Thymus (tissue), 11 donors: Measurements from ENCODE around the gene MTA2. TPM values are rescaled to one million over a fixed set of nuclear protein-coding genes. Genes with fewer than 3 reads are reported as not detected.
A peak's percentile ranks its signal among the peaks of the same experiment; 100 is the strongest.

Experiments used
- DNase-seq, 9 donors: peaks; one replicate each; pipeline ENCODE4 v3.0.0-alpha.2; 2013; ENCODE audit warnings: low spot score in 9 of 9, low read depth in 6 of 9, missing footprints in 1 of 9
- H3K27ac ChIP-seq, 2 donors: one replicate each; pipeline ENCODE4 v1.5.1; 2013; ENCODE audit warnings: control low read depth in 1 of 2, low read depth in 1 of 2, low read length in 1 of 2, mild to moderate bottlenecking in 1 of 2, moderate library complexity in 1 of 2
- H3K27me3 ChIP-seq, 2 donors: one replicate each; pipeline ENCODE4 v1.5.1; 2013; ENCODE audit warnings: low read length in 1 of 2; ENCODE audit not compliant: control insufficient read depth in 2 of 2, insufficient read depth in 1 of 2
- H3K36me3 ChIP-seq, 2 donors: one replicate each; pipeline ENCODE4 v1.5.1; 2013; ENCODE audit warnings: low read length in 1 of 2, mild to moderate bottlenecking in 1 of 2, moderate library complexity in 1 of 2; ENCODE audit not compliant: control insufficient read depth in 2 of 2, insufficient read depth in 2 of 2
- H3K4me1 ChIP-seq, 2 donors: one replicate each; pipeline ENCODE4 v1.5.1; 2013; ENCODE audit warnings: low read length in 2 of 2; ENCODE audit not compliant: control insufficient read depth in 2 of 2, insufficient read depth in 2 of 2
- H3K4me3 ChIP-seq, 2 donors: one replicate each; pipeline ENCODE4 v1.5.1; 2013; ENCODE audit warnings: low read length in 2 of 2, control low read depth in 1 of 2, mild to moderate bottlenecking in 1 of 2
- H3K9me3 ChIP-seq, 2 donors: one replicate each; pipeline ENCODE4 v1.5.1; 2013; ENCODE audit warnings: low read length in 1 of 2, mild to moderate bottlenecking in 1 of 2; ENCODE audit not compliant: control insufficient read depth in 2 of 2, insufficient read depth in 1 of 2
- WGBS: extraction: QIAGEN DNeasy Blood & Tissue Kit; methylation state at CpG from one replicate; pipeline ENCODE4 v1.1.7; 2013; 5-methylcytosine and 5-hydroxymethylcytosine counted together
- polyA plus RNA-seq: library from polyadenylated mRNA; stranded (reverse); fragments of 200-250 nt; gene quantifications from one replicate; pipeline ENCODE4 v1.2.3, GENCODE V29; 2013
- total RNA-seq: library from RNA; stranded (reverse); fragments of 120-200 nt; gene quantifications from one replicate; pipeline ENCODE4 v1.2.4, GENCODE V29; 2013
- donor health status: healthy.

Gene MTA2
- total and polyA plus RNA-seq, 2 donors, result 79.3 to 121 TPM

DNA sequence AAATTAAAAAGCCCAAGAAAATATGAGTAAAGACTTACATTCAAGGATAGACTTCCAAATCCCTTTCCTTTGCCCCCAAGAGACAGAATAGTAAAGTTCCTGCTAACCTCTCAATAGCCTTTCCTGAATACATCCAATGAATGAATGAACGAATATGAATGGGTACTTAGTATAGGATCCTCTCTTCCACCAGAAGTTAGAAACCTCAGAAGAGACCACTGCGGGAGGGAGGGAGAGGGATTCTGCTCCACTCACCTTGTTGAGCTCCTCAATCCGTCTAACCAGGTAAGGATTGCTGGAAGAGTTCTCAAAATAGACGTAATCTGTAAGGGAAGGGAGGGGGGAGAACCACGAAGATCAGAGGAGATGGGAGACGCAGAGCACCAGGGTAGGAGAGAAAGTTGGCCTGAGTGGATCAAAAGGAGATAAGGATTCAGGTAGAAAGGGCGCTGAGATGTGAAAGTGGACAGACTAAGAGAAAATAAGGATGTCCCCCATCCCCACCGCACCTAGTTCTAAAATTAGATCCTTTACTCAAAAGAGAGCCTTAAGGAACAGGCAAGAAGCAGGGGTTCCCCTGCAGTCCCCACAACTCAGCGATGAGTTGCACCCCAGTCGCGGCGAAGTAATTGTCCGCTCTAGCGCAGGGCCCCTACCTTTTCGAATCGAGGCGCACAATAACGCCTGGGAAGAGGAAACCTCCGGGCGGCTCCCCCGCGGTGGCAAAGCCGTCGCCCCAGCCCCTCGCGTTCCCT is 1.1 kb downstream of the MTA2 start:
- WGBS, result 1% methylated on average over 26 of the region's 26 CpGs
- Histone ChIP-seq H3K36me3 (peaks cover 33 to 50% of the 10 kb centered on the region in 2 donors), H3K4me3 (peak overlapping the region; percentile 90 to 100), H3K27ac (peak overlapping the region; percentile 87 to 95), H3K9me3 (no peaks in the 10 kb centered on the region), H3K27me3 (peaks cover 0 to 5% of the 10 kb centered on the region in 2 donors), H3K4me1 (peaks cover 15 to 48% of the 10 kb centered on the region in 2 donors)
- peak in 2 of 9 donors; percentile 16 to 52 for DNase-seq

DNA sequence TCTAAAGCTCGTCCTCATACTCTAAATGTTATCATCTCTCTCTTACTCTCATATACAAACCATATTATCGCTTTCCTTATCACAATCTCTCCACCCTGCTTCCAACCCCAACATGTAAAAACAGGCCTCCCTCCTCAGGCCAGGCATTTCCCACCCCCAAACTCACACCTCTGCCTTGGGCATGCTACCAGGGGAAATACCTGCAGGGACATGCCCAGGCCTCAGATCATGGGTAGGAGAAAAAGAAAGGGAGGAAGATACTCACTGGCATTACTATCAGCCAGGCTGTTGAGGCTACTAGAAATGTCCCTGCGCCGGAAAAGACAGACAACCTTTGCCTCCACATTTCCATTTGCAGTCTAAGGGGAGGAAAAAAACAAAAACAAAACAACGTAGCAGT is 1.8 kb downstream of the MTA2 start:
- WGBS, result 81% methylated on average over 5 of the region's 5 CpGs
- Histone ChIP-seq H3K27ac (peak overlapping the region; percentile 1 to 87), H3K4me1 (peaks cover 15 to 47% of the 10 kb centered on the region in 2 donors), H3K4me3 (peak overlapping the region; percentile 90 to 100), H3K27me3 (peaks cover 0 to 5% of the 10 kb centered on the region in 2 donors), H3K36me3 (peaks cover 36 to 50% of the 10 kb centered on the region in 2 donors), H3K9me3 (no peaks in the 10 kb centered on the region)
- DNase-seq, result peak in 1 of 9 donors; percentile 24

GRCh38 chr11:62599069-62599696 is 2.5 kb downstream of the MTA2 start:
- WGBS, result 38% methylated on average over 7 of the region's 7 CpGs
- H3K4me3 ChIP-seq, result peak overlapping the region; percentile 90 to 100

DNA sequence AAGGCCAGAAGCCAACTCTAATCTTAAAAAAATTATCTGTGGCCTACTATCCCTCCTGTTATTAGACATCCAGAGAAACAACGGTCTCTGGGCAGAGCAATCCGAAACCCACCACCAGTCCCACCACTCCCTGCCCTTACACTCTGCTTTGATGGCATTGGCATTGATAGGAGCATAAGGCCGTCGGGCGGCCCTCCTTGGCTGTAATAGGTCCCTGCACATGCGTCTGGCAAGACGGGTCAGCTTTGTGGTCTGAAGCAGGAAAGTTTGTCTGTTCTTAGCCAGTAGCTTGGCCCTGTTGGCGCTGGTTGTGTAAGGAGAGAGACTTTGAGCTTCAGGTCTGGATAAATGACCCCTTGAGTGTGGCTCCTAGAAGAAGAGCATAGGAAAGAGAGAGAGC is 6.5 kb downstream of the MTA2 start:
- H3K27ac ChIP-seq, result no peak overlapping the region
- H3K4me3 ChIP-seq, result no peak overlapping the region
- DNase-seq, result no peak
- H3K36me3 ChIP-seq, result peaks cover 51 to 70% of the 10 kb centered on the region in 2 donors
- peaks cover 22 to 53% of the 10 kb centered on the region in 2 donors for H3K4me1 ChIP-seq
- WGBS, result 99% methylated on average over 8 of the region's 8 CpGs
- no peaks in the 10 kb centered on the region for H3K27me3 ChIP-seq
- H3K9me3 ChIP-seq, result peaks cover 0 to 1% of the 10 kb centered on the region in 2 donors

More at GRCh38 chr11:62599069-62599696, 2.5 kb downstream of the MTA2 start:
- H3K27ac ChIP-seq, result peak overlapping the region; percentile 58 to 87
- H3K9me3 ChIP-seq, result no peaks in the 10 kb centered on the region
- H3K27me3 ChIP-seq, result peaks cover 0 to 5% of the 10 kb centered on the region in 2 donors
- H3K4me1 ChIP-seq, result peaks cover 15 to 43% of the 10 kb centered on the region in 2 donors
- peaks cover 43 to 57% of the 10 kb centered on the region in 2 donors for H3K36me3 ChIP-seq
- DNase-seq, result peak; percentile 91 to 99 (median 97)

DNA sequence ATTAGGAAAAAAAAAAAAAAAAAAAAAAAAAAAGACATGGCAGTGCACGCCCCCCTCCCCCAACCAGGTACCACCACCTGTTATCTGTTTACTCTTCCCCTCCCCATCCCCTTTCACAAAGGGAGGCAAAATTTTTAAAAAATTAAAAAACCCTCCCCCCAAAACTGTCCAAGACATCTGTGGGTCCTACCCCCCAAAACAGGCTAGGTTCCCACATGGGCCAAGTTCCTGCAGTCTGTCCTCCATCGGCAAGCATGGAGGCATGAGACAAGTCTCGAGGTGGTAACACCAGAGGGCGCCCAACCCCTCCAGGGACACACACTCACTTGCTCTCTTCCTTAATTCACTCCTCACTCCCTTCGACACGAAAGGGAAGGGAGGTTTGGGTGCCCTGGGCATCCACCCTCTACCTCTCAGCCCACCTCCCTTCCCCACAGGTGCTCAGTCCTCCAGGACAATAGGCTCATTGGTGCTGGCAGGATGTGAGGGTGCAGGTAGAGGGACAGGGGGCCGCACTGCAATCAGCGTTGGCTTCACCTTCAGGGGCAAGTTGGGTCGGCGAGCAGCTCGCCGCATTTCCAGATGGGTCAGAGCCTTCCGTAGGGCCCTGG is 8.1 kb downstream of the MTA2 start:
- Histone ChIP-seq H3K36me3 (peaks cover 51 to 63% of the 10 kb centered on the region in 2 donors), H3K27me3 (no peaks in the 10 kb centered on the region), H3K9me3 (peaks cover 0 to 1% of the 10 kb centered on the region in 2 donors), H3K4me1 (peaks cover 16 to 48% of the 10 kb centered on the region in 2 donors), H3K4me3 (no peak overlapping the region), H3K27ac (peak overlapping the region; percentile 15 to 50)
- WGBS, result 63% methylated on average over 13 of the region's 13 CpGs
- DNase-seq, result peak in 6 of 9 donors; percentile 55 to 88 (median 77)

DNA sequence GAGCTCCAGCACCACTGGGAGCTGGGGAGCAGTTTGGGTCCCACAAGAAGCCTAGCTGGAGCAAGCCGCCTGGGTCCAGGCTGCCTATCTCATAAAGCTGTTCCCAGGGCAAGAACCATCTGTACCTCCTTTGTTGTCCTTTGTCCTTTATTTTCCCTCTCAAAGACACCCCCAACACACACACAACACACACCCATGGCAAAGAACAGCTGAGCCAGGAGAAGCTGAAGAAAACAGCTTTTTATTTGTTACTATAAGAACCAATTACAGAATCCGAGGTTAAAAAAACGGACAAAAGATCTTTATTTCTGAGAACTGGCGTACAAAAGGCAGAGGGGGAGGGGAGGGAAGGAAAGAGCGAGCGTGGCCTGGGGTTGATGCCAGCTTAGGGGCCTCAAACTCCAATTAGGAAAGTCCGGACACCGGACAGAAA is 8.7 kb downstream of the MTA2 start:
- H3K27me3 ChIP-seq, result no peaks in the 10 kb centered on the region
- WGBS, result 87% methylated on average over 8 of the region's 8 CpGs
- no peak for DNase-seq
- peaks cover 15 to 43% of the 10 kb centered on the region in 2 donors for H3K4me1 ChIP-seq
- H3K27ac ChIP-seq, result peak overlapping the region; percentile 3 to 96
- H3K36me3 ChIP-seq, result peaks cover 50 to 63% of the 10 kb centered on the region in 2 donors
- H3K4me3 ChIP-seq, result no peak overlapping the region
- peaks cover 0 to 1% of the 10 kb centered on the region in 2 donors for H3K9me3 ChIP-seq

DNA sequence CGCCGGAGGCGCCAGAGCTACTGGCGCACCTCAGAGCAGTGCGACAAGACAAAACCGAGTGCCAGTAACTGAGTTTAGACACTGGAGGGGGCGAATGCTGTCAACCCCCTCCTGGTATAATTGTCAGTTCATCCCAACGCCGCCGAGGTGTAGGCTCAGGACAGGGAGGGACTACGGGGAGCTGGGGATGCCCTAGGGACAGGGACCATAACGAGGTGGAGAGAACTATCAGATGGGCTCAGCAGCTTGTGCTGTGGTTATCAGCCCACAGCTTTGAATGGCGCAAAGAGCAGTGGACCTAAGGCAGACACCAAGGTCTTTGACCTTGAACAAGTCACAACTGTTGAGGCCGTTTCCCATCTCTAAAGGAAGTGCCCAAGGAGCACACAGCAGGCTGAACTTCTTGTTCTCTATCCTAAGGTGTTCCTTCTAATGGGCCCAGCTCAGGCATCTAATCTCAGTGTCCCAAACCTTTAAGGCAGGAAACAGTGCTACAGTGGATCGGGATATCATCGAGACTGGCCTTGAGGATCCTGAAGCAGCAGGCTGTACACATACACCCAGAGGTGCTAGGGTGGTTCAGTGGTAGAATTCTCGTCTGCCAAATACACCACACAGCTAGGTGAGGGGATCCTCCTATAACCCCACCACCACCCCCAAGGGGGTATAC is 9.4 kb downstream of the MTA2 start:
- WGBS, result 18% methylated on average over 17 of the region's 17 CpGs
- H3K4me1 ChIP-seq, result peaks cover 15 to 39% of the 10 kb centered on the region in 2 donors
- H3K27ac ChIP-seq, result peak overlapping the region; percentile 96 to 99

GRCh38 chr11:62591448-62592145 is 10.1 kb downstream of the MTA2 start, which contains the start of gene TUT1:
Gene TUT1 (minus strand): TSS chr11:62591523. CDS start chr11:62591485, 38 bp downstream.
- H3K27ac ChIP-seq, result peak within 1 kb of the TSS; percentile 96 to 99
- peak; percentile 95 to 100 (median 99) for DNase-seq
- WGBS, result under 1% methylated on average over 58 of the region's 58 CpGs
- peaks cover 47 to 62% of the 10 kb centered on the region in 2 donors for H3K36me3 ChIP-seq
- no peaks in the 10 kb centered on the region for H3K27me3 ChIP-seq
- H3K4me1 ChIP-seq, result peaks cover 15 to 39% of the 10 kb centered on the region in 2 donors
- peak within 1 kb of the TSS; percentile 90 to 93 for H3K4me3 ChIP-seq
- H3K9me3 ChIP-seq, result peaks cover 0 to 1% of the 10 kb centered on the region in 2 donors

More for the DNA sequence above, 9.4 kb downstream of the MTA2 start:
- no peak for DNase-seq
- Histone ChIP-seq H3K36me3 (peaks cover 50 to 63% of the 10 kb centered on the region in 2 donors), H3K27me3 (no peaks in the 10 kb centered on the region), H3K9me3 (peaks cover 0 to 1% of the 10 kb centered on the region in 2 donors), H3K4me3 (peak overlapping the region; percentile 60 to 90)
